ENCODE results near the gene APEH. TPM values are rescaled to one million over a fixed set of nuclear protein-coding genes. Genes with fewer than 3 reads are reported as not detected.

Gene APEH
- total and polyA plus RNA-seq, 9 of the 15 experiments (the other 6 are each of a cell fraction or from before 2014, with no cell fraction given), result 70.9 to 177 (median 117) TPM

DNA sequence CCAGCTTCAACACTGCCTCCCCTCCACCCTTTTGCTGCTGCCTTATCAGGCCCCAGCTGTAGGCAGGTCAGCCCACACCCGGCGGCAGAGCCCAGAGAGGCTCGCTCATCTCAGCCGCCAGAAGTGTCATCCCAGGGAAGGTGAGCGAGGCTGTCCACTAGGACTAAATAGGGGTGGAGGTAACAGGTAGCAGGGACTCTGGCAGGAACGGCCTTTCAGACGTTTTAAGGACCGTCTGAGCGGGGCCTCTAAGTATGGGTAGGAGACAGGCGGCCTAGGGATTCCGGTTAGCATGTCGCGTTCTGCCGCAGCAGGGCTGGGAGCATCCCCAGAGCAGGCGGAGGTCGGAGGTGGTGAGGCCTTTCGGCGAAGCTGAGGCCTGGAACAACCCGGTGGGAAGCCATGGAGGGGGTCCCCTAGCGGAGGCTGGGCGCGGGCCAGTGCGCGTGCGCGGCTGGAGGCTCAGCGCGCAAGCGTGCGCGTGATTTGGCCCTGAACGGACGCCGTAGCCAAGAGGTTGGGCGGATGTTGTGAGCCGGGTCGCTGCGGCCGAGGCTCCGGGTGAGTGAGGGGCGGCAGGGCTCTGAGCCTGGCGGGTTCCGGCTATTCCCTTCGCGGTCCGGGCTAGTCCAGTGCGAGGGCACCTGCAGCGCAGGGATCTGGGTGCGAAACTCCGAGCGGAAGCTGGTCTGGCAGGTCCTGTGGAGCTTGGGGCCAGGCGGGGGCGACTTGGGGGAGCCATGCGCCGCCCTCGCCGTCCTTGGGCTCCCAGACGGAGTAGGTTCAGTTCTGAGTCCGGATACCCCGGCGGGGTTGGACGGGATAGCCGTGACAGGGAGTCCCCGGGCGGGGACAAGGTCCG is 15.1 kb downstream of the APEH start, which contains the start of the genes MST1 and RNF123 (continued):
- TF ChIP-seq RBM14 (IDR thresholded peaks at IDR 0.05; ENCODE audit: borderline replicate concordance, insufficient read depth, low read depth, low read length) (no peak), CEBPG (CRISPR knock-in tag; IDR thresholded peaks at IDR 0.05) (no peak), CEBPG (tag; conservative IDR thresholded peaks at IDR 0.05 in 1 of 2, IDR thresholded peaks at IDR 0.05 in 1 of 2) (no peak), HCFC1 (IDR thresholded peaks at IDR 0.05; ENCODE audit: low read depth, low read length) (peak; percentile 68), SMARCB1 (IDR thresholded peaks at IDR 0.05; ENCODE audit: insufficient read length, low read depth) (no peak), MYC (IDR thresholded peaks at IDR 0.05; ENCODE audit: low read depth, low read length) (no peak), MYC (CRISPR knock-in tag; IDR thresholded peaks at IDR 0.05; ENCODE audit: borderline replicate concordance, low read depth) (0 out of 2 replicates have a peak, but pooled peaks have one; percentile 40), TFAM (CRISPR knock-in tag; conservative IDR thresholded peaks at IDR 0.05) (no peak), GATAD2B (IDR thresholded peaks at IDR 0.05; ENCODE audit: borderline replicate concordance) (no peak), PATZ1 (CRISPR knock-in tag; IDR thresholded peaks at IDR 0.05; ENCODE audit: borderline replicate concordance) (no peak), SAFB2 (IDR thresholded peaks at IDR 0.05; ENCODE audit: borderline replicate concordance, low read depth, low read length, severe bottlenecking) (no peak), NFIX (CRISPR knock-in tag; IDR thresholded peaks at IDR 0.05; ENCODE audit: low read depth) (no peak), JUN (IDR thresholded peaks at IDR 0.05; ENCODE audit: borderline replicate concordance, low read depth, low read length) (no peak), JUN (CRISPR knock-in tag; IDR thresholded peaks at IDR 0.05; ENCODE audit: borderline replicate concordance) (no peak), E2F5 (CRISPR knock-in tag; IDR thresholded peaks at IDR 0.05) (no peak), BDP1 (IDR thresholded peaks at IDR 0.05; ENCODE audit: insufficient read depth, insufficient read length) (no peak), ETV1 (tag; conservative IDR thresholded peaks at IDR 0.05; ENCODE audit: low read depth) (no peak), E2F3 (CRISPR knock-in tag; IDR thresholded peaks at IDR 0.05) (no peak), HDAC2 (IDR thresholded peaks at IDR 0.05) (0 out of 2 replicates have a peak, but pooled peaks have one; percentile 33)
- TF ChIP-seq, protein P1, sequence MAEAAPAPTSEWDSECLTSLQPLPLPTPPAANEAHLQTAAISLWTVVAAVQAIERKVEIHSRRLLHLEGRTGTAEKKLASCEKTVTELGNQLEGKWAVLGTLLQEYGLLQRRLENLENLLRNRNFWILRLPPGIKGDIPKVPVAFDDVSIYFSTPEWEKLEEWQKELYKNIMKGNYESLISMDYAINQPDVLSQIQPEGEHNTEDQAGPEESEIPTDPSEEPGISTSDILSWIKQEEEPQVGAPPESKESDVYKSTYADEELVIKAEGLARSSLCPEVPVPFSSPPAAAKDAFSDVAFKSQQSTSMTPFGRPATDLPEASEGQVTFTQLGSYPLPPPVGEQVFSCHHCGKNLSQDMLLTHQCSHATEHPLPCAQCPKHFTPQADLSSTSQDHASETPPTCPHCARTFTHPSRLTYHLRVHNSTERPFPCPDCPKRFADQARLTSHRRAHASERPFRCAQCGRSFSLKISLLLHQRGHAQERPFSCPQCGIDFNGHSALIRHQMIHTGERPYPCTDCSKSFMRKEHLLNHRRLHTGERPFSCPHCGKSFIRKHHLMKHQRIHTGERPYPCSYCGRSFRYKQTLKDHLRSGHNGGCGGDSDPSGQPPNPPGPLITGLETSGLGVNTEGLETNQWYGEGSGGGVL (CRISPR knock-in tag; IDR thresholded peaks at IDR 0.05), result no peak
- TF ChIP-seq, protein P2, sequence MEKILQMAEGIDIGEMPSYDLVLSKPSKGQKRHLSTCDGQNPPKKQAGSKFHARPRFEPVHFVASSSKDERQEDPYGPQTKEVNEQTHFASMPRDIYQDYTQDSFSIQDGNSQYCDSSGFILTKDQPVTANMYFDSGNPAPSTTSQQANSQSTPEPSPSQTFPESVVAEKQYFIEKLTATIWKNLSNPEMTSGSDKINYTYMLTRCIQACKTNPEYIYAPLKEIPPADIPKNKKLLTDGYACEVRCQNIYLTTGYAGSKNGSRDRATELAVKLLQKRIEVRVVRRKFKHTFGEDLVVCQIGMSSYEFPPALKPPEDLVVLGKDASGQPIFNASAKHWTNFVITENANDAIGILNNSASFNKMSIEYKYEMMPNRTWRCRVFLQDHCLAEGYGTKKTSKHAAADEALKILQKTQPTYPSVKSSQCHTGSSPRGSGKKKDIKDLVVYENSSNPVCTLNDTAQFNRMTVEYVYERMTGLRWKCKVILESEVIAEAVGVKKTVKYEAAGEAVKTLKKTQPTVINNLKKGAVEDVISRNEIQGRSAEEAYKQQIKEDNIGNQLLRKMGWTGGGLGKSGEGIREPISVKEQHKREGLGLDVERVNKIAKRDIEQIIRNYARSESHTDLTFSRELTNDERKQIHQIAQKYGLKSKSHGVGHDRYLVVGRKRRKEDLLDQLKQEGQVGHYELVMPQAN (IDR thresholded peaks at IDR 0.05; ENCODE audit: borderline replicate concordance), result peak; percentile 74; the same call in 1 of the 2 replicates
